GM12891 (cell line): Measurements from ENCODE around the gene CILP2.

Experiments
- DNase-seq: peaks from one replicate; pipeline ENCODE4 v3.0.0; 2011; ENCODE audit warnings: low spot score; ENCODE audit not compliant: insufficient read length
- FAIRE-seq: peaks from 2 replicates; lab custom pipeline; 2011; peaks lifted over from hg19 to GRCh38; lab: Jason Lieb, UNC
- PAX5 ChIP-seq: IDR thresholded peaks from 2 replicates; pipeline ENCODE4 v1.6.1; 2011; ENCODE audit warnings: low read length, moderate library complexity, mild to moderate bottlenecking; ENCODE audit not compliant: insufficient read depth, severe bottlenecking
- POLR2A ChIP-seq: IDR thresholded peaks from 2 replicates; pipeline ENCODE4 v1.6.1; 2011; ENCODE audit warnings: low read depth, low read length, control low read depth
- POLR2AphosphoS5 ChIP-seq: IDR thresholded peaks from 2 replicates; pipeline ENCODE4 v1.6.1; 2011; ENCODE audit warnings: low read depth, low read length, control low read depth
- POU2F2 ChIP-seq: IDR thresholded peaks from 2 replicates; pipeline ENCODE4 v1.6.1; 2011; ENCODE audit warnings: low read depth, mild to moderate bottlenecking, control low read depth, low read length, moderate library complexity
- SPI1 ChIP-seq: IDR thresholded peaks from 2 replicates; pipeline ENCODE4 v1.6.1; 2011; ENCODE audit warnings: low read depth, low read length, control low read depth
- TAF1 ChIP-seq: IDR thresholded peaks from 2 replicates; pipeline ENCODE4 v1.6.1; 2011; ENCODE audit warnings: low read depth, low read length, control low read depth

The CILP2 gene

DNA sequence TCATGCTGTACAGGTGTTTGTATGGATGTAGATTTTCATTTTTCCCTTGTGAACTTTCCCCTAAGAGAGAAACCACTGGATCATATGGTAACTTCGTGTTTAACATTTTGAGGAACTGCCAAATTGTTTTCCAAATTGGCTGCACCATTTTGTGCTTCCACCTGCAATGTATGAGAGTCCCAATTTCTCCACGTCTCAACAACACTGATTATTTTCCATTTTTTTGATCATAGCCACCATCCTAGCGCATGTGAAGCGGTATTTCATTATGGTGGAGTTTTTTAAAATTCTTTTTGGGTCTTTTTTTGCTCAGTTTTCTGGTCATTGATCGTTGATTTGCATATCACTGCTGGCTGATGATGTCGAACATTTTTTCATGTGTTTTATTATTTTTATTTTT is 17.1 kb upstream of the CILP2 start:
- FAIRE-seq, result no peak
- DNase-seq, result no peak
- no peak for TF ChIP-seq SPI1
- no peak for TF ChIP-seq TAF1
- no peak for TF ChIP-seq POLR2A
- no peak for TF ChIP-seq PAX5
- TF ChIP-seq POU2F2, result no peak

GRCh38 chr19:19523177-19523576 is 14.9 kb upstream of the CILP2 start:
- TF ChIP-seq PAX5 (no peak), TAF1 (no peak), POLR2AphosphoS5 (no peak), POU2F2 (no peak), POLR2A (no peak), SPI1 (no peak)
- FAIRE-seq (no peak), DNase-seq (no peak)

GRCh38 chr19:19524053-19524452 is 14.0 kb upstream of the CILP2 start:
- FAIRE-seq (no peak), DNase-seq (no peak)
- no peak for TF ChIP-seq POLR2AphosphoS5
- TF ChIP-seq PAX5, result no peak
- no peak for TF ChIP-seq TAF1
- TF ChIP-seq SPI1, result 0 out of 2 replicates have a peak, but pooled peaks have one; percentile 24
- TF ChIP-seq POLR2A, result no peak
- peak; percentile 80; the same call in 1 of the 2 replicates for TF ChIP-seq POU2F2

DNA sequence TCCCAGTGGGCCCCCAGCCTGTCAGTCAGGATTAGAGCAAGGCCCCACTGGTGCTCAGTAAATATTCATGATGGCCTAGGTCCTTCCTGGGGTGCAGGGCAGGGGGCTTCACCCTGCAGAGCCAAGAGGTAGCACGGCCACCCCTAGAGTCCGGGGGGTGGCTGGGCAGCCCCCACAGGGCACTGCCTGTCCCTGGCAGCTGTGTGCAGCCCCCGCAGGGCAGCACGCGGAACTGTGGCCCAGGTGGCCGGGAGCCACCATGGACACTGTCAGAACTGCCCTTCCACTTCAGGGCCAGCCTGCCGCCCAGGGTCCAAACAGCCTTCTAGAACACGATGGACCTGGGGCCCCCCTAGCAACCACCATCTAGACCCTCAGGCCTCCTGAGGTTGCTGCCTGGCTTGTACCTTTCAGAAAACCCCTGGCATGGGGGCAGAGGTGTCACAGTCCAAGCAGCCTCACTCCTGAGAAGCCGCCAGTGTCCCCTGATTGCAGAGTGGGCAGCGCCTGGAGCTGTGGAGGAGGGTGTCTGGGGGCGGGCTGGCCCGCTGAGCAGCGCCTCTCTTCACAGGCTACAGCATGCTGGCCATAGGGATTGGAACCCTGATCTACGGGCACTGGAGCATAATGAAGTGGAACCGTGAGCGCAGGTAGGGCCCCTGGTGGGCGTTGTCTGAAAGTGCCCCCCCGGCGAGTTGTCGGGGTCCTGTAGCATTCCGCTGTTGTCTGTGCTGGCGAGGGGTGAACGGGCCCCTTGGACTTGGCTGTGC is 12.3 kb upstream of the CILP2 start:
- DNase-seq (no peak), FAIRE-seq (no peak)
- TF ChIP-seq POLR2A (0 out of 2 replicates have a peak, but pooled peaks have one; percentile 6), POU2F2 (no peak)

- DNase-seq, result no peak
- no peak for TF ChIP-seq PAX5
- TF ChIP-seq POLR2AphosphoS5, result no peak
- TF ChIP-seq POLR2A, result no peak
- TF ChIP-seq SPI1, result no peak
- TF ChIP-seq TAF1, result no peak
- TF ChIP-seq POU2F2, result no peak
- FAIRE-seq, result no peak
Observed at GRCh38 chr19:19526581-19527370, 11.3 kb upstream of the CILP2 start.

DNA sequence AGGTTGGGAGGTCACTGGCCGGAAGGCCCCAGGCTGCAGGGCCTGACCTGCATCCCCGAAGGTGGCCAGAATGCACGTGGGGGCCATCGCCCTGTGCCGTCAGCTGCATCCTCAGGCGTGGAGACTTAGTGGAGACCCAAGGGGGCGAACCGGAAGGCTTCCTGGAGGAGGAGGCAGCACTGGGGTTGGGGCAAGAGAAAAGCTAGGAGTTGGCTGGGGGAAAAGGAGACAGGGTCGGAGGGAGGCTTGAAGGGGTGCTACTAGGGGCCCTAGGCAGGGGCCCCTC is 10.8 kb upstream of the CILP2 start:
- no peak for TF ChIP-seq TAF1
- TF ChIP-seq SPI1, result no peak
- no peak for TF ChIP-seq PAX5
- no peak for TF ChIP-seq POLR2A
- no peak for TF ChIP-seq POLR2AphosphoS5
- no peak for TF ChIP-seq POU2F2
- no peak for DNase-seq
- FAIRE-seq, result no peak

- DNase-seq (no peak), FAIRE-seq (no peak)
- TF ChIP-seq PAX5 (no peak), TAF1 (no peak), POLR2AphosphoS5 (no peak), POU2F2 (no peak)
Observed at GRCh38 chr19:19527674-19528625, 10.1 kb upstream of the CILP2 start.

DNA sequence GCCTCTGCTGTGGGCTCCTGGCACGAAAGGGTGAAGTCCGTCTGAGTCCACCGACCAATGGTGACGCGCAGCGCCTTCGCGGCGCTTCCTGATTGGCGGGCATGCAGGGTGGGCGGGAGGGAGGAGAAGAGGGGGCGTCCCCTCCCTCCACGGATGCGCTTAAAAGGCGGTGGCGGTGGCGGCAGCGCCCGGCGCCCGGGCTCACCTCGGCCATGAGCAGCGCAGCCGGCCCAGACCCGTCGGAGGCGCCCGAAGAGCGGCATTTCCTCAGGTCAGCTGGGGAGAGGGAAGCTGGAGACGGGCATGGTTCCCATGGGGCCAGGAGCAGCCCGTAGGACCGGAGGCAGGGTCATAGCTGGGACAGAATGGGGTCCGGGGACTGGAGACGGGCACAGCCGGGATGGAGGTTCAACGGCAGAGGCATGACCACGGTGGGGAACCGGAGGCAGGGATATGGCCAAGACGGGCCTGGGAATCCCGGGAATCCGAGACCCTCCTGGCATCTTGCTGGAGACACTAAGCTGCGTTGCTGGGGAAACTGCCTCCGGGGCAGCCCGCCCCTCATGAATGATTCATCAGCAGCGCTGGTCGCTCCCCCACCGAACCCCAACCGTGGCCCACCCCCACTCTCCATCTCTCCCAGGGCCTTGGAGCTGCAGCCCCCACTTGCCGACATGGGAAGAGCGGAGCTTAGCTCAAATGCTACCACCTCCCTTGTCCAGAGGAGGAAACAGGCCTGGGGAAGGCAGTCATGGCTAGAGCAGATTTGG is 9.2 kb upstream of the CILP2 start, which contains the start of gene YJEFN3:
Gene YJEFN3, plus strand, starts transcription at position 191 of the 770 bp plus-strand sequence. Its CDS starts 22 bp downstream, at position 213.
- TF ChIP-seq POLR2AphosphoS5 (no peak), TAF1 (no peak), PAX5 (no peak), SPI1 (no peak), POLR2A (no peak), POU2F2 (no peak)
- FAIRE-seq (no peak), DNase-seq (no peak)

GRCh38 chr19:19529783-19530422 is 8.2 kb upstream of the CILP2 start:
- TF ChIP-seq SPI1 (no peak), POLR2AphosphoS5 (no peak; the same call in 1 of the 2 replicates), POLR2A (no peak), PAX5 (no peak), POU2F2 (no peak), TAF1 (no peak)
- DNase-seq, result no peak
- peak; percentile 23 for FAIRE-seq
